NCI-H2081 (cell line): ENCODE measurements around the gene SLX9.

Experiments
- DNase-seq, 2 experiments: peaks; one replicate each; lab custom pipeline; 2025; lab: John Stamatoyannopoulos, UW

Gene SLX9

DNA sequence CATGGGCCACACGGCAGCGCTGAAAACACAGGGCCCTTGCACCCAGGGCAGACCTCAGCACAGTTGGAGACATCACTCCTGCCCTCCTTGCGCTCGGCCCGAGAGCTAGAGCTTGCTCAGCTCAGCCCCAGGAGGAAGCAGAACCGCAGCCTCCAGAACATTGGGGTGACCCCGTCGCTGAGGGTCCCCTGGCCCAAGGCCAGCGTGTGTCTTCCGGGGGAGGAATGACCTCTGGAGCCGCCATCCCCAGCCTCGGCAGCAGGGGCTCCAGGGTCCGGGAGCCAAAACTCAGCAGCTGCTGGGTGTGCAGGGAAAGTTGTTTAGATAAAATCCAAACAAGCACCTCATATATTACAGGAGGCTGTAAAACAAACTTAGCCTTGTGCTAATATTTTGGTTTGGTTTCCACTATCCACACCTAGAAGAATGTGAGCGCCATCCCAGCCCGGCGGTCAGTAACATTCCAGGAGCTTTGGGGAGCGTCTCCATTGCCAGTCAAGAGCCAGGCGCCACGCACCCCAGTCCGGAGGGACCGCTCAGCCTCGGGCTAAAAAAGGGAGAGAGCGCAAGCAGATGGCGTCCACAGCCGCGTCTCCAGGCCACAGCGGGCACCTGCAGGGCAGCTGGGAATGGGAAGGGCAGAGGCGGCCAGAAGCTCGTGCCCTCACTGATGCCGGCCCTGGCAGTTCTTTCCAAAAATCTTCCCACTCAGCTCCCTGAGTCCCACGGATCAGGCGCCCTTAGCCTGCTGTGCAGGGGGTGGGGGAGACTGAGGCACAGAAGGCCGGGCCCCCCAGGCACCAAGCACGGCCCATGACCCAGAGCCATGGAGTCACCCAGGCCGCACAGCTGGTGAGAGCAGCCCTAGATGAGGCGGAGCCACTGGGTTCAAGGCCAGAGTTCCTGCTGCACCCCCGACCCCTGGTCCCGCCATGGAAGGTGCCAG lies 52.0 kb downstream of the SLX9 start:
- no peak for DNase-seq

DNA sequence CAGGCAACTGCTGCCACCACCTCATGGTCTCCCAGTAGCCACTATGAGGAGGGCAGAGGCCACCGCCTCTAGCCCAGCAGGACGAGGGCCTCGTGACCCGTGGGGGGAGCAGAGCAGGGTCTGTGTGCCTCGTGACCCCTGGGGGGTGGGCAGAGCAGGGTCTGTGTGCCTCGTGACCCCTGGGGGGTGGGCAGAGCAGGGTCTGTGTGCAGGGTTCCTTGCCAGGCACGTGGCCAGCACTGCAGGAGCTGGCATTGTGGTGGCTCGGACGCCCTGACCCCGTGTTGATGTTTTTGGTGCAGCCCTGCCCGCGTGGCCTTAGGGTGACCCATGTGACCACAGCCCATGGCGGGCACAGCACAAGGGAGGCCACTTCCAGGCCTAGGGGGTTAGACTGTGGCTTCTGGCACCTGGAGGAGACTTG lies 52.8 kb downstream of the SLX9 start:
- DNase-seq, result no peak

DNA sequence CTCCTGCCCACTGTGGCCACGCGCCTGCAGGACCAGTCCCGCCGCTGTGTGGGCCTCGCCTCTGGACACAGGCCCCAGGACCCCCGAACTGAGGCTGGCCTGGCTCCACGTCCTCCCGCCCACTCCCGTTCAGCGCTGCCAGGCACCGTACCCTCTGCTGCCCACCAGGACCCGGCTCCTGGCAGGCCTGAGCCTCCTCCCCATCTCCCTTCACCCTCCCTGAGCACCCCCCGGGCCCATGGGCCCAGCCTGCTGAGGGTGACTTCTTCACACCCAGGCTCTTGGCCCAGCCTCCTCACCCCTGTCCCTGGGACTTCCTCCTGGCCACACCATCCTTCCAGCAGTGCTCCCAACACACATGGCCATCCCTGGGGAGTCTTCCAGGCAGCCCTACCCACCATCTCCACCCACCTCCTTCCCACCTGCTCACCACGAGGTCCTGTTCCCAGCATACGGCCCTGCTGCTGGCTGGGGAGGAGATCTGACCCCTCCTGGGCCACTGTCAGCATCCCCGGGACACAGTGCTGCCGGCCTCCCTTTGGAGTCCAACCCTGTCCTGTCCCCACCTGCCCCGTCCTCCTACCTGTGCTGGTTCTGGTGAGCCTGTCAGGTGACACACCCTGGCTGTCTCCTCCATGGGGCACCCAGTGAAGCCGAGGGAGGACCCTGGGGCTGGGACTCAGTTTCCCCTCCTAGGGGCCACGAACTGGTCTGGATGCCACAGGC lies 53.7 kb downstream of the SLX9 start:
- no peak for DNase-seq

DNA sequence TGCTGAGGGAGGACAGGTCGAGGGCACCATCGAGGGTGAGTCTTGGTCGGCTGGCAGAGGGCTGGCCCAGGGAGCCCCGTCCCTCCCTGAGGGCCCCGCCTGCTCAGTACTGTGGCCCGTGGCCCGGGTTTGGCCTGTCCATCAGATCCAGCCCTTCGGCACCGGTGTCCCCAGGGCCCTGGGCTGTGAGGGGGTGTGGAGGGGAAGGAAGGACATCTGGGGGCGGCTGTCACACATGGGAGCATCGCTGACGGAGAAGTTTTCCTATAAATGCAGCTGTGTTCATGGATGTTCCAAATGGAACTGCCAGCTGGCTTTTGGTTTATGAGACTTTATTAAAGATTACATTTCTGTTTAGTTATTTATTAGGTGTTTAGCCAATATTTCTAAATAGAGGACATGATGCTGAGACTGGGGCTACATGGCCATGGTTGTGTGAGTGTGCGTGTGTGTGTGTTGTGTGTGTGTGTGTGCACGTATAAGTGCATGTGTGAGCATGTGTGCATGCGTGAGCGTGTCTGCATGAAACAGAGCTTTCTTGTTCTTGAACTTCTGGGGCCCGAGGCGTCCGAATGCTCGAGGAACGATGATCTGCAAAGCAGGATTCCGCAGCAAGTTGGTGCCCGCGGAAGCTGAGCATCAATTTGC lies 54.3 kb downstream of the SLX9 start:
- DNase-seq, result no peak

DNA sequence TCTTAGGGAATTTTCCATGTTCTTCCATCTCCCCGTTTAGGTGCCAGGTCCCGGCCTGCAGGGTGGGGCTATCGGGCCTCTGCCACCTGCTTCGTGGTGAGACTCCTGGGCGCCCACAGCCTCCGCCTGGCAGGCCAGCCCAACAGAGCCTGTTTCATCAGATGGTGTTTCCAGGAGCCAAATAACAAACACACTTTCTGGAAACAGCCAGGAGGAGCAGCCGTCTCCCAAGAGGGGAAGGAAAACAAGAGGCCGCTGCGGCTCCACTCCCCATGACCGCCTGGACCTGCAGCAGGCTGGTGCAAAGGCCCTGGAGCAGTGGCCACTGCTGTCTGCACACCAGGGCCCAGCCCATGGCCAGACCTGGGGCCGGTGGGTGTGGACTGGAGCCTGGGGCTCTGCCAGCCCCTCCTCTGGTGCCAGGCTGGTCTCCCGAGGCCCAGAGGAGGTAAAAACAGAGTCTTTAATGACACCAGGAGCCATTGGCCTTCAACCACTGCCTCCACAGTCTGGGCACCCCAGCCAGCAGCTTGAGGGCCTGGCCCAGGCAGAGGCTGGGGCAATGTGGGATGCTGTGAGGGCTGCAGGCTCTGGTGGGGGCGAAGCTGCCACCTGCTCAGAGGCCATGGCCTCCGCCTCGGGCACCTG lies 55.0 kb downstream of the SLX9 start:
- DNase-seq, result no peak

DNA sequence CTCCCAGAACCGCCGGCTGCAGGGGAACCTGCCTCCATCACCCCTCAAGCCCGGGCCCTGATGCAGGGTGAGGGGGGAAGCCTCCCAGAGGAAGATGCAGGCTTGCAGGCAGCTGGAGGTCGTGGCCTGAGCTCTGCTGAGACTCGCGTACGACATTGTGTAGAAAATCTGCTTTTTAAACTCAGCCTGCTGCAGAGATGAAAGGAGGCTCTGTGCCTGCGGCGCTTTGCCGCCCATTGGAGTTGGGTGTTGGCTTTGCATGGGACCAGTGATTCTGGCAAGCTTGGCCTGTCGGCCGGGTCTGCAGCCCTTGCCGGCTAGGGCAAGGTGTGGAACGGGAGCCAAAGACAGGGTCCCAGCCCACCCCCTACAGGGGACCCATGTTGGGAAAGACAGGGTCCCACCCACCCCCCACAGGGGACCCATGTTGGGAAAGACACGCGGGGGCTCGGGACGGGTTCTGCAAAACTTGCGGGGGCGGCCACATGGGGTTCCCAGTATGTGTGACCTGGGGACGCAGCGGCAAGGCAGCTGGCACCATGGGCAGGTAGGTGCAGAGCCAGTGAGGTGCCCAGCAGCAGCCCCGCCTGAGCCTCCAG lies 55.6 kb downstream of the SLX9 start:
- DNase-seq, result no peak

DNA sequence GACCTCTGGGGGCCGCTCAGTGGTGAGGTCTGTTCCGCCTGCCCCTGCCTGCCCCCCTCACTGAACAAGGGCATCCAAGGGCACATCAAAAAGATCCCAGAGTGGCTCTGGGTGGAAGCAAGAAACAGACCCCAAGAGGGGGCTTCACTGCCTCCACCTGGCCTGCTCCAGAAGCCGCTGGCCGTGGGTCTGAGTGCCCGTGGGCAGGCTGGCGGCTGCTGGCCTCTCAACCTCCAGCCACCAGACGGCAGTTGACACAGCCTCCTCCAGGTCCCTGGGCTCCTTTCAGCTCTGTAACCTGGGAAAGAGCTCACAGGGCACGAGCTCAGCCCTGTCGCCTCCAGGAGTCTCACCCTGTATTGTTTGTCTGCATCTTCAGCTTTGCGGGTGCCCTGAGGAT lies 56.3 kb downstream of the SLX9 start:
- DNase-seq, result no peak

DNA sequence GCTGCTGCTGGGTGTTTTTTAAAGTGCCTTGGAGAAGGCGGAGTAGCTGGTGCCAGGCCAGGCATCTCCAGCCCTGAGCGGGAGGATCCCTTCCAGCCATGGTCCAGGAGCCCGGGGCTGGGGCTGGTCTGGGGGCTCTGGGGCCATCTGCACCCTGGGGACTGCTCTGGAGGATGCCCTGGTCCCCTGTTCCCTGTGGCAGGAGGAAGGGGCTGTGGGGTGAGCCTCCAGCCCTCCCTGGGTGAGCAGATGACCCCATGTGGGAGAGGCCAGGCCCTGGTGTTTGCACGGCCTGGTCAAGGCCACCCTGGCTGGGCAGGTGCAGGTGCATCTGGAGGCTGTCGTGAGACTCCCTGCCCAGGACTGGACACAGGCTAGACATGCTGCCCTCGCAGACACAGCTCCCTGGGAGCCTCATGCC lies 56.7 kb downstream of the SLX9 start:
- DNase-seq, result no peak

DNA sequence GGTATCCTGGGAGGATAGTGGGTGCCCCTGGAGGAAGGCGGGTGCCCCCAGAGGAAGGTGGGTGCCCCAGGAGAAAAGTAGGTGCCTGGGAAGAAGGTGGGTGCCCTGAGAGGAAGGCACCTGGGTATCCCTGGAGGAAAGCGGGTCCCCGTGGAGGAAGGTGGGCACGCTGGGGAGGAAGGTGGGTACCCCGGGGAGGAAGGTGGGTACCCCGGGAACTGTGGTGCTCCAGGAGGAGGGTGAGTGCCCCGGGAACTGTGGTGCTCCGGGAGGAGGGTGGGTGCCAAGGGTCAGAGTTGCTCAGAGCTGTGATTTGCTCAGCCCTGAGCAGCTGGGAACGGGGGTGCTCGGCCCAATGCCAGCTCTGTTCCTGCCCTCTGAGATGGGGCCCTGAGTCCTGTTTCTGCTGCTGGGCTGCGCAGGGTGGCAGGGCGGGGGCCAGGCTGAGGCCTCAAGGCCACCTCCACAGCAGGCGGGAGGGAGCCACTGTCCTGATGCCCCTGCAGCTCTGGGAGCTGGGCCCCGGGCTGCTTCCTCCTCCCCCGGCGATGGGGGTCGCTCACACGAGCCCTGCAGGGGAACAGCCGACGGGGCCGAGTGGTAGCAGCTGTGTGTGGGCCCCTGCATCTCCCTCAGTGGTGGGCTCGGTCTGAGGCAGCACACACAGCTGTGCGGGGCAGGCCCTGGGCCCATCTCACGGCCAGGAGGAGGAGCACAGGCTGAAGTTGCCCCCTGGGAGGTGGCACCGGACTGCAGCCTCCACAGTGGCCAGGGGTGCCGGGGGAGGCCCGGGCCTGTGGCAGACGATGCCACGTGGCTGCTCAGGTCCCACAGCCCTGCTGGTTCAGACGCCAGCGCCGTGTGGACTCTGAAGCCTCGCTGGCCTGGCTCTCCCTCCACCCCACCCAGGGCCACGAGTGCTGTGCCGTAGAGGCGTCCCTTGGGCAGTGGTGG lies 57.4 kb downstream of the SLX9 start:
- no peak for DNase-seq

DNA sequence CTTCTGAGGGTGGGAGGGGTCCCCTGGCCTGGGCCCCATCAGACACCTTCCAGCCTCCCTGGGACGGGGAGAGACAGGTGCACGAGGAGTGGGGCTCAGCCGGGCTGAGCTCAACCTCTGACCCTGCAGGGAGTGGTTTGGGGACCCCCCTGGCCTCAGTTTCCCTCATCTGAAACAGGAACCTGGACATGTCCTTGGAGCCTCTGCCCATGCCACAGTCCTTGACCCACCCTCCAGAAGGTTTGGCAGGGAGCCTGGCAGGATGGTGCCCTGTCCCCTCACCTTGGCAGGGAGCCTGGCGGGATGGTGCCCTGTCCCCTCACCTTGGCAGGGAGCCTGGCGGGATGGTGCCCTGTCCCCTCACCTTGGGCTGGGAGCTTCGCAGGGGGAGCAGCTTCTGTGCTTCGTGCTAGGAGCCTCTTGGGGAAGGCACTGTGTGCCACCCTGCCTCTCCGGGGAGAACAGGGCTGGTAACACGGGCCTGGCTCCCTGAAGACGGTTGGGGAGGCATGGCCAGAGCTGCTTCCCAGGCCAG lies 58.3 kb downstream of the SLX9 start:
- DNase-seq, result no peak

DNA sequence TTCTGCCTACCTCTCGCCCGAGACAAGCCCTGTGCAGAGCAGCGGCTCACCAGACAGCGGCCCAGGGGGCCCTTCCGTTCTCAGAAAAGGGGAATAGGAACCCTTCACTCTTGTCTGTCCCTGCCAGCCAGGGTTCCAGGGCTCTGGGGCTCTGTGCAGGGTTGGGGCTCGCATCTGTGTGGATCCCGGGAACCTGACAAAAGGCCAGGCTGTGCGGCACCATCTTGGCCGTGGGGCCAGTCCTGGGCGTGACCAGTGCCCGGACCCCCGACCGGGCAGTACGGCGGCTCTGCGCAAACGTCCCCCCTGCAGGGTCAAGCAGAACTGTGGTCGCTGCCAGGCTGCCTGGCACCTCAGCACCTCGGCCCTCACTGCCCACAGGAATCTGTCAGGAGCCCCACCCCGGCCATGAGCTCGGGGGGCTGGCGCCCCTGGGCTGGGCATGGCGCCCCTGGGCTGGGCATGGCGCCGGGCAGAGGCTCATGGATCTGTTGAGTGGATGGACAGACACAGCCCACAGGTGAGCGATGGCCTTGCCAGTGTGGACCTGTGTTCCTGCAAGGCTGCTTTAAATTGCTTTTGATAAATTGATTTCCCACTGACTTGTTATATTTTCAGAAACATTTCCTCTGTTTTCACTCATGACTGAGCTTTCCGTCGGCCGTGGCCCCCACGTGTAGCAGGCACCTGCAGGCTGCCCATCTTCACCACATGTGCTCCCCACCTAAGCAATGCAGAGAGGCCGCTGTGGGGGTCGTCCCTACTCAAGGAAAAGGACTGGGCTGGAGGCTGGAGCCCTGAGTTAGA lies 59.0 kb downstream of the SLX9 start:
- no peak for DNase-seq

DNA sequence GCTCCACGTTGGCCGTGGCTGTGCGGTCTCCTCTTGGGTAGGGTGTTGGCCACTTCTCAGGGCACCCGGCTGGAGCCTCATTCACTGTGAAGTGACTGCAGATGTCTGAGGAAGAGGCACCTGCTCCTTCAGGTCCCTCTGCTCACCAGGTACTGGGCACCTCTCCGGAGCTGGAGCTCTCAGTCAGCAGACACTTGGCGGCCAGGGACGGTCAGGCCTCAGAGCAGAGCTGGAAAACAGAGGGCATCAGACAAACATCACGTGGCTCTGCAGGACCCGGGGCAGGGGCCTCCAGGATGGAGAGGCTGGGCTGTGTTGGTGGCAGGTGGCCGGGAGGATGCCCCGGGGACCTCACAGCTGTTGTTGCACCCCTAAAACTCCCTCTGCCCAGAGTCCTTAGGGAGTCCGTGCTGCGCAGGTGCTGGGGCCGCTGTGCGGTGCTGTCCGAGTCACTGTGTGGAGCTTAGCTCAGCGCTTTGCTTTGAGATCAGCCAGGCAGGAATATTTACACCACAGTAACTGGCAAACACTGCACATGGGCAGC lies 59.7 kb downstream of the SLX9 start:
- DNase-seq, result no peak

DNA sequence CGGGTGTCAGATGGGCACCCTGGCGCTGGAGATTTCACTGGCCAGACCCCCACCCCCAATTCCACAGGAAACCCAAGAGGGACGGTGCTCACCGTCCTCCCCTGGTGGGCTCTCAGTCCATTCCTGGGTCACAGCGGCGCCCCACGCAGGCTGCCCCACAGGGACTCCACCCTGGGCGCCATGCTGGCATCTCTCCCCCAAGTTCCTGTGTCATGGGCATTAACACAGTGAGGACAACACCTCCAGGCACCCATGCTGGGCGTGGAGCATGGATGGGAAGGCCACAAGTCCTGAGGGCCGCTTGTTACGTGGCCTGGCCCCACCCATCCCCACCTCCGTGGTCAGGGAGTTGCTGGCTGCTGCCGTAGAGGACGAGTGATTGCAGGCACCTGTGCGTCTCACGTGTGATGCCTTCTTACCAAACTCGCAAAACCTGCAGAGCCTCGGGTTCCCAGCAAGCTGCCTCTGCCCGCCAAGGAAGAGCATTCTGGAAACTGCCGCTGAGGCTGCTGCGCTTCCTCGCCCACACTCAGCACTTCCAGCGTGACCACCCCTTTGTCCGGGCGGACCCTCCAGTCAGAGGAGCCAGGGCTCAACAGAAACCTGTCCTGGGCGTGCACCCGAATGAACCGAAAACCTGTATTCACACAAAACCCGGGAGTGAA lies 60.3 kb downstream of the SLX9 start:
- DNase-seq, result no peak

DNA sequence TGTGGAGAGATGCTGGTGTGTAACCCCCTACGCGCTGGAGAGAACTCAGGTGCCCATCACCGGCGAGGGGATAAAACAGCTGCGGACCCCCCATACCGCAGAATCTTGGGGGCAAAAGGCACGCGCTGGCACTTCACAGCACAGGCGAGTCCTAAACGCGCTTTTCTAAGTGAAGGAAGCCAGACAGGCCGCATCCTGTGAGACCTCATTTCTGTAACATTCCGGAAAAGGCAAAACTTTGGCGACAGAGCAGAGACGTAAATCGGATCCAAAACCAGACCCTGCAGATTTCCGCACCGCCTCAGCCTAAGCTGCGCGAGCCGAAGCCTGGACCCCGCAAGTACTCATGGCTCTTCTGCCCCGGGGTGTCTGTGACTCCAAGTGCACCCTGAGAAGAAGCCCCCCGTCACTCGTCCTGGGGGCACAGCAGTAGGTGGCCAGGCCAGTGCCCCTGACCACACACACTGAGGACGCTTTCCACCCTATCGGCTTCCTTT lies 60.9 kb downstream of the SLX9 start:
- DNase-seq, result no peak

DNA sequence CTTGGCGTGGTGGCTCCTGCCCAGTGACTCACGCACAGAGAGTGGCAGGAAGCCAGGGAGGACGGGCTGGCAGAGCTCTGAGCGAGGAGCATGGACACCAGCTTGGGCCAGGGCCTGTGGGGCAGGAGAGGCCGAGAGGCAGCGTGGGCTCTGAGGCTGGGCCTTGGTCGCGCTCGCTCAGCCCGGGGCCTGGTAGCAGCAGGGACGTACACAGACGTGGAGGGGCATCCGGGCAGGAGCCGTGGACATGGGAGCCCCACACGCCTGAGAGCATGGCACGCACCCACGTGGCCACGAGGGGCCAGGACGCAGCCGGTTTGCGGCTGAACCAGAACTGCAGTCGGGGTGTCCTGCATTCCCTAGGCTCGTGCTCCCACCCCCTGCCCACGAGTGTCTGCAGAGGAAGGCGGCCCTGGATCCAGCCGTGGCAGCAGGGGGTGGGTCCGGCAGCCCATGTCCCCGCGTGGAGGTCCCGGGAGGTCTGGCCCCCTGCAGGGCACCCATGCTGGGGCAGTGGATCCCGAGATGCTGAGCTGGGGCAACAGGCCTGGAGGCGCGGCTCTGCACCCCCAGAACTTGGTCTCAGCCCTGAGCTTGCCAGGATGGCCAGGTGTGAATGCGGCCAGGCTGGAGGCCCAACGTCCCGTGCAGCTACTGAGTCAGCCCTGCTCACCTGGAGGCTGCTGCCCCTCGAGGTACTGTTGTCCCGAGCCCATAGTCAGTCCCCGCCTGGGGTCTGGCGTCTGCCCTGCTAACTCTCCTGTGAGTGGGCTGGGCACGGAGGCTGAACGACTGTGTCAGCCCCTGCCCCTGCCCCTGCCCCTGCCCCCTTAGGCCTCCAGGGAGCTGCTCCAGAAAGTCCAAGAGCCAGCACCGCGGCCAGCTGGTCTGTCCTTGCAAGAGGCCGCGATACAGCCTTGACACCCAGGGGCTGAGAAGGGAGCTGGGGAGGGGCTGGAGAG lies 61.6 kb downstream of the SLX9 start:
- DNase-seq, result no peak

DNA sequence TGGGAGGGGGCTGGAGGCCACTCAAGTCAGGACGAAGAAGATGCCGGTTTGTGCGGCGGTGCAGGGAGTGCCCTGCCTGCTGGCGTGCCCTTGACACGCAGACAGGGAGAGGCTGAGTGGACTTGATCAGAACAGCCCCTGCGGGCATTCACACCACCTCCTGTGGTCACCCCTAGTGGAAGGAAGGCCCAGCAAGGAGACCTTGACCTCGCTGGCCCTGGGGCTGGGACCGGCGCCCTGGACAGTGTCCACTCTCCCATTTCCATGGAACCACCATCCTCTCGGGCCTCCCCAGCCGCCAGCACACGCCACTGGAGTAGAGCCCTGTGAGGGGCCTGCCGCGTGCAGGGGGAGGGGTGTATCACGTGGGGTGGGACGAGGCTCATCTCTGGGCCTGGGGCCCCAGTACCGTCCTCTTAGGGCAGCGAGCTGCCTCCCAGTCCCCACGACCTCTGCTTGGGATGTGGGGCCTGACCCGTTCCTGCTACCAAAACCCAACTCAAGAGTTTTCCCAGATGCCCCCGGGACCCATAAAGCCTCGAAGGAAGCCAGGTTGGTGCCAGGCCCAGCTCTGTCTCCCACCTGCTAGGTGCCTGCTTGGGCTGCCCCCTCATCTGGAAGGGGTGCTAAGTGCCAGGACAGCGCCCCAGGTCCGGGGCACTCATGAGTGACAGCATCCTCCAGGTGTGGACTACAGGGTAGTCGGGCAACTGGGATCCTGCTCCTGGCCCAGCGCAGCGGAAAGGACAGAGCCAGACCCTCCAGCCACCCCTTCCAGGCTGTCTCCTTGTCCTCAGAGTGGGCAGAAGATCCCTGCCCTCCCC lies 62.8 kb downstream of the SLX9 start:
- DNase-seq, result no peak
